GM12873 (cell line): ENCODE data around the gene TMEM94.

Source experiments
- TF ChIP-seq, protein P1 (sequence below): IDR thresholded peaks from 2 replicates; pipeline ENCODE4 v1.5.1; 2012; ENCODE audit warnings: low read depth, mild to moderate bottlenecking, moderate library complexity, low read length, control low read depth; ENCODE audit not compliant: insufficient read depth; ENCODE audit errors: missing control alignments

TMEM94 gene

DNA sequence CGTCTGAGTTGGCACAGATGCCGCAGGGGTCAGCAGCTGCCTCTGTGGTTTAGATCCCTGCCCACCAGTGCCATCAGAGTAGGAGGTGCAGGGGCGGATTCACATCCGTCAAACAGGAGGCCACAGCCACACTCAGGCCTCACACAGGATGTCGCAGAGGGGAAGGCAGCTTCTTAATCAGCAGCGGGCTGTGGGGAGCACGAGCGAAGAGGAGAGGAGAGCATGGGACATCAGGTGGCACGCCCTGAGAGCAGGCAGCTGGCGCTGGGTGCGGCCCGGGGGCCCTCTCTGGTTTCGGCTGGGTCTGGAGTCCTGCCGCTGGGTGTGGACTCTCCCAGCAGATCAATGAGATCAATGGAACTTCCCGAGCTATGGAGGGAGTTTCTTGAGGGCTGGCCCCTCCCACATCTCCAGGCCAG lies 78.7 kb downstream of the TMEM94 start:
- TF ChIP-seq, protein P1, sequence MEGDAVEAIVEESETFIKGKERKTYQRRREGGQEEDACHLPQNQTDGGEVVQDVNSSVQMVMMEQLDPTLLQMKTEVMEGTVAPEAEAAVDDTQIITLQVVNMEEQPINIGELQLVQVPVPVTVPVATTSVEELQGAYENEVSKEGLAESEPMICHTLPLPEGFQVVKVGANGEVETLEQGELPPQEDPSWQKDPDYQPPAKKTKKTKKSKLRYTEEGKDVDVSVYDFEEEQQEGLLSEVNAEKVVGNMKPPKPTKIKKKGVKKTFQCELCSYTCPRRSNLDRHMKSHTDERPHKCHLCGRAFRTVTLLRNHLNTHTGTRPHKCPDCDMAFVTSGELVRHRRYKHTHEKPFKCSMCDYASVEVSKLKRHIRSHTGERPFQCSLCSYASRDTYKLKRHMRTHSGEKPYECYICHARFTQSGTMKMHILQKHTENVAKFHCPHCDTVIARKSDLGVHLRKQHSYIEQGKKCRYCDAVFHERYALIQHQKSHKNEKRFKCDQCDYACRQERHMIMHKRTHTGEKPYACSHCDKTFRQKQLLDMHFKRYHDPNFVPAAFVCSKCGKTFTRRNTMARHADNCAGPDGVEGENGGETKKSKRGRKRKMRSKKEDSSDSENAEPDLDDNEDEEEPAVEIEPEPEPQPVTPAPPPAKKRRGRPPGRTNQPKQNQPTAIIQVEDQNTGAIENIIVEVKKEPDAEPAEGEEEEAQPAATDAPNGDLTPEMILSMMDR: no peak

DNA sequence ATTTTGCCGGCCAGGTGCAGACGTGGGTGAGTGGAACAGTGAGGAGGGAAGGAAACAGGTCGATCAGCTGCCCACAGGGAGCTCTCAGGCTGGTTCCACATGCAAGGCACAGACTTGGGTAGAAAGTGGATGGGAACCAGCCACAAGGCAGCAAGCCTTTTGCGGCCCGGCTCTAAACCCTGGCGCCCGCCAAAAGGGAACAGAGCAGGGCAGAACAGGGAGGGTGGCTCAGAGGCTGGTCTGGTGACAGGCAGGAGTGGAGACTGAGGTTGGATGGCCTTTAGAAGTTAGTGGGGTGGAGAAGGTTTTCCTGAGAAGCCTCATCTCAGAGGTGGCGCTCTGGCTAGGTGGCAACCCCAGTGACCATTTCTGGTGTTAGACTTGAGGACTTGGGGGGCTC lies 79.4 kb downstream of the TMEM94 start:
- TF ChIP-seq, protein P1: no peak

DNA sequence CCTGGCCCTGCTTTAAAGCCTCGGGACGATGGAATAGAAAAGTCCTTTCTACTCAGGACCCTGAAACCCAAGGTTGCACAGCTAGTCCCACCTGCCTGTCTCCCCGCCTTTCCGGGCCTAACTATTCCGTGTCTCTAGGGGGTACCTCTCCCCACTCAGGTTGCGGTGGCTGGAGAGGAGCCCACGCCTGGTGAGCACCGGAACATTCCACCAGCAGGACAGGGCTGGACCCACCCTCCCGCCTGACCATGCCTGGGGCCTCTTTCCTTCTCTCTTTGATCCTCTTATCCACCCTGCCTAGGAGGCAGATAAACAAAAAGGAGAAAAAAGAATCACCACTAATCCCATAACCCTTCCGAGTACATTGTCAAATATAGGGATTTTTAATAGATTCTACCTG lies 79.9 kb downstream of the TMEM94 start:
- TF ChIP-seq, protein P1: no peak

DNA sequence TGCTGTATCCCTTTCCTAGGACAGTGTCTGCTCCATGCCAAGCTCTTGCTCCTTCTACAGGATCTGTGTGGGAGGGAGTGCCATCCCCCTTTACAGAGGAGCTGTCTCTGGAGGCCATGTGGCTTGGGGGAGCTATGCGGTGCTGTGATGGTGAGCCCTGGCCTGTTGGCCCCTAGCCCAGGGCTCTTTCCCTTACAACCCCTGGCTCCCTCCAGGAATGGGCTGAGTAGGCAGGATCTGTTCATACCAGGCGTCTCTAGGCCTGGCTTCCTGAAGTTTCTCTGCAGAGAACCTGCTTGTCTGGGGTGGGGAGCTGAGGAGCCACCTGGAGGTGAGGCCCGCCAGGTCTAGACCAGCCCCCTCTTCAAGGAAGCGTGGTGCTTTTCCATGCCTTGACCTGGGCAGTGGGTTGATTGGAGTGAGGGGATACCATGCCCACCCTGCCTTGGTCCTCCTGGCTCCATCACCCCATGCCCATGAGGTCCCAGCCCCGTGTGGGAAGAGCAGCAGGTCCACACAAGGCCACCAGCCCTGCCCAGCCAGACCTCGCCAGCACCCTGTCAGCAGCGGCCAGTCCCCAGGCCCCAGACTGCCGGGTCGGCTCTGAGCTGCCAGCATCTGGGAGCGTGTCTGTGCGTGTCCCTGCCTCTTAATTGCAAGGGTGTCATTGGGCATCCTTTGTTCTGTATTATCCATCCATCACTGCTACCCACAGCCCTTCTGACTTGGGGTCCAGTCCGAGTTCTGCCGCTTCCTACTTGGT lies 83.7 kb downstream of the TMEM94 start:
- TF ChIP-seq, protein P1: no peak

DNA sequence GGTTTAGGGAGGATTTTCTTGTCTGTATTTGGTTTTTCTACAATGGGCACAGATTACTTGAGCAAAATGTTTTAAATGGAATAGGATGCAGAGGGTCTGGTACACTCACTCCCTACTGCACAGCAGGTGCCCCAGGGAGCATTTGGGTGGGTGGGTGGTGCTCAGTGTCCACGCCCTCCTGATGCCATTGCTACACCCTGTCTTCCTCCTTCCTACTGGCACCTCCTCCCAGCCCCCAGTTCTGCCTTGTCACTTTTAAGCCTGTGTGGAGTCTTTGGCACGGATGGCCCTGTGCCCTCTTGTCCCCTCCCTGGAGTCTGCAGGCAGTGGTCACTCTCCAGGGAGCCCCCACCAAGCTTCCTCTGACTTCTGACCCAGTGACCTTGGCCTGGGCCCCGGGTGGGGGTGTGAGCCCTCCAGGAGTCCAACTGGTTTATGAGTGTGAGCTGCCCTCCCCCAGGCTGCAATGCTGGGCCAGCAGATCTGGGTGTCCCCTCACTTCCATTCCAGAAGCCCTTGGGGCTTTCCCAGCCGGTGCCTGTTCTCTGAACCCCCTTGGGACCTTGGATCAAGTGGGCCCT lies 84.6 kb downstream of the TMEM94 start:
- TF ChIP-seq, protein P1: no peak

DNA sequence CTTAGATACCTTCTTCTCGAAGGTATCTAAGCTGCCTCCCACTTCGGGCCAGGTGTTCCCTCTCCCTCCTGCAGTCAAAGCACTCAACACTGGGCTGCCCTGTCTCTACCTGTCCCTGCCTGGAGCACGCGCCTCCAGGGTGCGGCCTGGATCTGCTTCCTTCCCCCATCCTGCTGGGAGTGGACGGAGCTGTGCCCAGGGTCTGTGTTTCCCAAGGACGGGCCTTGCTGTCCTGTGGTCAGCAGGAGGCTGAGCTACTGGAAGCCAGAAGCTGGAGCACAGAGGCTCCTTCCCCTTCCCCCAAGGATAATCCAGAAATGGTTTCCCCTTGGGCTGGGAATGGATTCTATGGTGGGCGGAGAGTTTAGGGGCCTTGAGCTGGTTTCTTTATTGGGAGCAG lies 85.8 kb downstream of the TMEM94 start:
- TF ChIP-seq, protein P1: no peak

DNA sequence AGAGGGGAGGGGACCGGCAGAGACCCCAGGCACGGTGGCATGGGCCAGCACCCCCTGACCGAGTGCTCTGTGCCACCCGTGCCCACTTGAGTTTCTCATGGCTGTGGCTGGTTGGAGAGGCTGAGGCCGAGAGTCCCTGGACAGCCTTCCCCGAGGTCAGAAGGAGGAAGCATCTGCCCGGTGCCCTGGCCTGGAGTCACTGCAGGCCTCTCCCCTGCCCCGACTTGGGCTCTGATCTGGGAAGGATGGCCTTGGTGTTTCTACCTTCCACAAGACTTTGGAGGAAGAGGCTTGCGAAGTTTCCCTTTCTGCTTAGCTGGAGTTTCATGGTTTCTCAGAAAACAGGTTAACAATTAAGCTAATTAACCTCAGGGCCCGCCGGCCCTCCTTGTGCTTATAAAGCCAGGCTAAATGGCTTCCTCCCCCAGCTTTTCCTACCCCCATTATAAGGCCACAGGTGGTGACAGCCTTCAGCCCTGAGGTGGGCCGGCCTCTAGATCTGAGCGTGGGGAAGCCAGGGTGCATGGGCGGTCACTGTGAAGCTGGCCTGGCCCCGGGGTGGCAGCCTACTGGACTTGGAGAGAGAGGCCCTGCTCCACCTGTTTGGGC lies 86.4 kb downstream of the TMEM94 start:
- TF ChIP-seq, protein P1: no peak
